ENCODE data around the gene IDH3G.

Gene IDH3G

GRCh38 chrX:153792368-153792767 is 1.8 kb downstream of the IDH3G start:
- H3K27ac ChIP-seq (ENCODE audit: insufficient read depth, low read depth, low read length, poor library complexity, severe bottlenecking): no peak overlapping the region
- WGBS, 2 experiments: 94 to 97% methylated on average over 6 of the region's 6 CpGs
- H3K36me3 ChIP-seq (ENCODE audit: control insufficient read depth, insufficient read depth, low read length): peaks cover 4% of the 10 kb centered on the region
- no peak overlapping the region for H3K4me3 ChIP-seq (ENCODE audit: insufficient read depth, low read depth, low read length)
- H3K27me3 ChIP-seq (ENCODE audit: control insufficient read depth, insufficient read depth, low read length, poor library complexity, severe bottlenecking): no peaks in the 10 kb centered on the region
- peaks cover 5% of the 10 kb centered on the region for H3K4me1 ChIP-seq (ENCODE audit: control insufficient read depth, insufficient read depth, low read length)
- H3K9me3 ChIP-seq (ENCODE audit: control insufficient read depth, low read length): no peaks in the 10 kb centered on the region

- no peaks in the 10 kb centered on the region for H3K9me3 ChIP-seq (ENCODE audit: control insufficient read depth, low read length)
- 93 to 96% methylated on average over 17 of the region's 17 CpGs for WGBS, 2 experiments
- H3K27me3 ChIP-seq (ENCODE audit: control insufficient read depth, insufficient read depth, low read length, poor library complexity, severe bottlenecking): no peaks in the 10 kb centered on the region
- no peaks in the 10 kb centered on the region for H3K36me3 ChIP-seq (ENCODE audit: control insufficient read depth, insufficient read depth, low read length)
- no peak overlapping the region for H3K4me3 ChIP-seq (ENCODE audit: insufficient read depth, low read depth, low read length)
- no peak overlapping the region for H3K27ac ChIP-seq (ENCODE audit: insufficient read depth, low read depth, low read length, poor library complexity, severe bottlenecking)
- H3K4me1 ChIP-seq (ENCODE audit: control insufficient read depth, insufficient read depth, low read length): peaks cover 5% of the 10 kb centered on the region
Measured at GRCh38 chrX:153791104-153791852, 2.9 kb downstream of the IDH3G start.

GRCh38 chrX:153789654-153790053 is 4.5 kb downstream of the IDH3G start:
- Histone ChIP-seq H3K9me3 (ENCODE audit: control insufficient read depth, low read length) (no peaks in the 10 kb centered on the region), H3K4me1 (ENCODE audit: control insufficient read depth, insufficient read depth, low read length) (peaks cover 5% of the 10 kb centered on the region), H3K27me3 (ENCODE audit: control insufficient read depth, insufficient read depth, low read length, poor library complexity, severe bottlenecking) (no peaks in the 10 kb centered on the region), H3K27ac (ENCODE audit: insufficient read depth, low read depth, low read length, poor library complexity, severe bottlenecking) (no peak overlapping the region), H3K36me3 (ENCODE audit: control insufficient read depth, insufficient read depth, low read length) (no peaks in the 10 kb centered on the region), H3K4me3 (ENCODE audit: insufficient read depth, low read depth, low read length) (no peak overlapping the region)
- 96% methylated on average over 12 of the region's 12 CpGs for WGBS, 2 experiments

GRCh38 chrX:153786669-153787068 is 7.5 kb downstream of the IDH3G start:
- Histone ChIP-seq H3K36me3 (ENCODE audit: control insufficient read depth, insufficient read depth, low read length) (no peaks in the 10 kb centered on the region), H3K4me1 (ENCODE audit: control insufficient read depth, insufficient read depth, low read length) (no peaks in the 10 kb centered on the region), H3K27me3 (ENCODE audit: control insufficient read depth, insufficient read depth, low read length, poor library complexity, severe bottlenecking) (no peaks in the 10 kb centered on the region), H3K9me3 (ENCODE audit: control insufficient read depth, low read length) (no peaks in the 10 kb centered on the region), H3K4me3 (ENCODE audit: insufficient read depth, low read depth, low read length) (no peak overlapping the region), H3K27ac (ENCODE audit: insufficient read depth, low read depth, low read length, poor library complexity, severe bottlenecking) (no peak overlapping the region)
- 95 to 97% methylated on average over 15 of the region's 15 CpGs for WGBS, 2 experiments

GRCh38 chrX:153784325-153784967 is 9.7 kb downstream of the IDH3G start:
- Histone ChIP-seq H3K4me3 (ENCODE audit: insufficient read depth, low read depth, low read length) (no peak overlapping the region), H3K9me3 (ENCODE audit: control insufficient read depth, low read length) (no peaks in the 10 kb centered on the region), H3K27ac (ENCODE audit: insufficient read depth, low read depth, low read length, poor library complexity, severe bottlenecking) (no peak overlapping the region), H3K36me3 (ENCODE audit: control insufficient read depth, insufficient read depth, low read length) (no peaks in the 10 kb centered on the region), H3K27me3 (ENCODE audit: control insufficient read depth, insufficient read depth, low read length, poor library complexity, severe bottlenecking) (no peaks in the 10 kb centered on the region), H3K4me1 (ENCODE audit: control insufficient read depth, insufficient read depth, low read length) (peaks cover 2% of the 10 kb centered on the region)
- WGBS, 2 experiments: 95 to 97% methylated on average over 27 of the region's 27 CpGs

- Histone ChIP-seq H3K27me3 (ENCODE audit: control insufficient read depth, insufficient read depth, low read length, poor library complexity, severe bottlenecking) (no peaks in the 10 kb centered on the region), H3K36me3 (ENCODE audit: control insufficient read depth, insufficient read depth, low read length) (no peaks in the 10 kb centered on the region), H3K9me3 (ENCODE audit: control insufficient read depth, low read length) (no peaks in the 10 kb centered on the region), H3K4me1 (ENCODE audit: control insufficient read depth, insufficient read depth, low read length) (peaks cover 2% of the 10 kb centered on the region), H3K4me3 (ENCODE audit: insufficient read depth, low read depth, low read length) (no peak overlapping the region), H3K27ac (ENCODE audit: insufficient read depth, low read depth, low read length, poor library complexity, severe bottlenecking) (no peak overlapping the region)
- WGBS, 2 experiments: 92 to 93% methylated on average over 24 of the region's 24 CpGs
Measured at GRCh38 chrX:153783378-153784013, 10.7 kb downstream of the IDH3G start.

GRCh38 chrX:153782871-153783270 is 11.3 kb downstream of the IDH3G start:
- 95 to 96% methylated on average over 13 of the region's 14 CpGs for WGBS, 2 experiments
- Histone ChIP-seq H3K27ac (ENCODE audit: insufficient read depth, low read depth, low read length, poor library complexity, severe bottlenecking) (no peak overlapping the region), H3K4me1 (ENCODE audit: control insufficient read depth, insufficient read depth, low read length) (peaks cover 2% of the 10 kb centered on the region), H3K36me3 (ENCODE audit: control insufficient read depth, insufficient read depth, low read length) (no peaks in the 10 kb centered on the region), H3K4me3 (ENCODE audit: insufficient read depth, low read depth, low read length) (no peak overlapping the region), H3K27me3 (ENCODE audit: control insufficient read depth, insufficient read depth, low read length, poor library complexity, severe bottlenecking) (no peaks in the 10 kb centered on the region), H3K9me3 (ENCODE audit: control insufficient read depth, low read length) (no peaks in the 10 kb centered on the region)

- no peak overlapping the region for H3K4me3 ChIP-seq (ENCODE audit: insufficient read depth, low read depth, low read length)
- no peaks in the 10 kb centered on the region for H3K27me3 ChIP-seq (ENCODE audit: control insufficient read depth, insufficient read depth, low read length, poor library complexity, severe bottlenecking)
- WGBS, 2 experiments: 79 to 91% methylated on average over 11 of the region's 11 CpGs
- H3K36me3 ChIP-seq (ENCODE audit: control insufficient read depth, insufficient read depth, low read length): no peaks in the 10 kb centered on the region
- H3K9me3 ChIP-seq (ENCODE audit: control insufficient read depth, low read length): no peaks in the 10 kb centered on the region
- H3K27ac ChIP-seq (ENCODE audit: insufficient read depth, low read depth, low read length, poor library complexity, severe bottlenecking): no peak overlapping the region
- H3K4me1 ChIP-seq (ENCODE audit: control insufficient read depth, insufficient read depth, low read length): peaks cover 2% of the 10 kb centered on the region
Measured at GRCh38 chrX:153782313-153782712, 11.9 kb downstream of the IDH3G start.

- Histone ChIP-seq H3K9me3 (ENCODE audit: control insufficient read depth, low read length) (no peaks in the 10 kb centered on the region), H3K36me3 (ENCODE audit: control insufficient read depth, insufficient read depth, low read length) (no peaks in the 10 kb centered on the region), H3K4me3 (ENCODE audit: insufficient read depth, low read depth, low read length) (no peak overlapping the region), H3K27me3 (ENCODE audit: control insufficient read depth, insufficient read depth, low read length, poor library complexity, severe bottlenecking) (no peaks in the 10 kb centered on the region), H3K4me1 (ENCODE audit: control insufficient read depth, insufficient read depth, low read length) (peaks cover 2% of the 10 kb centered on the region), H3K27ac (ENCODE audit: insufficient read depth, low read depth, low read length, poor library complexity, severe bottlenecking) (no peak overlapping the region)
- 95% methylated on average over 24 of the region's 24 CpGs for WGBS, 2 experiments
Measured at GRCh38 chrX:153781428-153782047, 12.6 kb downstream of the IDH3G start.

All from ectodermal cell (in vitro differentiated cells).